Measurements from ENCODE around the gene CACNG3. TPM values are rescaled to one million over a fixed set of nuclear protein-coding genes. Genes with fewer than 3 reads are reported as not detected.
"Not testable (repeated sequence)": the region's sequence is repeated elsewhere in the genome, so short reads cannot be mapped to it uniquely, and the experiment has no call there.

The CACNG3 gene
- total RNA-seq, 1 donor from 2014 or later, result not detected

DNA sequence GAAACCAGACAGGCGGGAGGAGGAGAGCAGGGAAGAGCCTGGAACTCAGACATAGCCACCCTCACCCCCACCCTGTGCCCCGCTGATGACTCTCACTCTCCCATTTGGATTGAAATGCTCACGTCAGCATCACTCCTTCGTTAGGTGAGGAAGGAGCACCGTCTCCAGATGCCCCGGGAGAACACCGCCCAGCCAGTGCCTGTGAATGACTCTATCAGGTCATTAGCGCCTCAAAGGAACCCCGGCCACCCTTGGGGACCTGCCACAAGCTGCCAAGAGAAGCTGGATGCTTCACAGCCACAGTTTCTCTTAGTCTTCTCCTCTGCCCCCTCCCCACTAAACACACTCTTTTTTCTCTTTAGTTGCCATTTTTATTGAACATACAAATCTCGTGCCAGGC lies 66.0 kb downstream of the CACNG3 start:
- DNase-seq (ENCODE audit: low spot score), result no peak
- intact Hi-C loops (cut with DNase I), result no loop called here

DNA sequence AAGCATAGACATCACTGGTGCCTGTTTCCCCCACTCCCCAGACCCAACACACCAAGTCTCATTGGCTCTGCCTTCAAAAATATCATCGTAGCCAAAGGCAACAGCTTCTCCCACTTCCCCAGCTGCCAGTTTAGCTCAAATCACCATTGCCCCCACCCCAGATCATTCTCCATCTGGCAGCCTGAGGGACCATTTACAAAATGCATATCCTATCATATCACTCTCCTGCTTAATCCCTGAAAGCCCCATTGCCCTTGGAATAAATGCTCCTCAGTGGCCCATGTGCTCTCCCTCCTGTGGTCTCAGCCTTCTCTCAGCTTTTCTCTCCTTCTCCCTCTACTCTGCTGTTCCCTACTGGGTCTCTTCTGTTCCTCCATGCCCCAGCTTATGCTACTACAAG lies 68.3 kb downstream of the CACNG3 start:
- no peak for DNase-seq (ENCODE audit: low spot score)
- intact Hi-C loops (cut with DNase I), result no loop called here

DNA sequence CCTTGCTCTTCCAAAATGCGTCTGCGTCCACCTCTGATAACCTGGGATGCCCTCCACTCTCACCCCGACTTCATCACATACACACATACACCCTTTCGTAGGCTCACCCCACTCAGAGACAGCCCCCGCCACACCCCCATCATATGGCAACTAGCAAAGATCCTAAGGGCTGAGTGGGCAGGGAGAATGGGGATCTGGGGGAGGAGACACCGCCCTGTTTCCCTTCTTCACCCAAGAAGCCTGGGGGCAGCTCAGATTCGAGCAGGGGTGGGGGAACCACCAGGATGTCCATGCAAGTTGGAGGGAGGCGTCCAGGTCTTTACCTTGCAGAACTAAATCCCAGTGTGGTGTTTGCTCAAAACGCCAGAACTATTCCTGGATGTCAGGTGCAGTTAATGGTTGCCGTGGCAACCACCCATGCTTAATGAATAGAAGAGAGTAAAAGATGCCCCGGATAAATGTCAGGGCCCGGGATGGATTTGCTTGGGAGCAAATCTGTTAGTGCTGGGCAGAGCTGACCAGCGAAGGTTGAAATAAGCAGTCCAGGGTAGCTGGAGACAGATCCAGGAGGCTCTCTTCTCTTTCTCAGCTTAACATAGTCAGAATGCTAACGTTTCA lies 72.8 kb downstream of the CACNG3 start:
- intact Hi-C loops (cut with DNase I), result no loop called here
- no peak for DNase-seq (ENCODE audit: low spot score)

DNA sequence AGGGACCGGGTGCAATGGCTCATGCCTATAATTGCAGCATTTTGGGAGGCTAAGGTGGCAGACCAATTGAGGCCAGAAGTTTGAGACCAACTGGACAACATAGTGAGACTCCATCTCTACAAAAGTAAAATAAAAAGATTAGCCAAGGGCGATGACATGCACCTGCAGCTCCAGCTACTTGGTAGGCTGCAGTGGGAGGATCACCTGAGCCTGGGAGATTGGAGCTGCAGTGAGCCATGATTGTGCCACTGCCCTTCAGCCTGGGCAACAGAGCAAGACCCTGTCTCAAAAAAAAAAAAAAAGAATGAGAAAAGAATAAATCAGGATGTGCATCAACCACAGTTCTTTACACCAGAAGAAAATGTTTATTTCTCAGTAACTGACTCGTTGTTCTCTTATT lies 76.0 kb downstream of the CACNG3 start:
- intact Hi-C loops (cut with DNase I), result no loop called here
- DNase-seq (ENCODE audit: low spot score), result no peak

DNA sequence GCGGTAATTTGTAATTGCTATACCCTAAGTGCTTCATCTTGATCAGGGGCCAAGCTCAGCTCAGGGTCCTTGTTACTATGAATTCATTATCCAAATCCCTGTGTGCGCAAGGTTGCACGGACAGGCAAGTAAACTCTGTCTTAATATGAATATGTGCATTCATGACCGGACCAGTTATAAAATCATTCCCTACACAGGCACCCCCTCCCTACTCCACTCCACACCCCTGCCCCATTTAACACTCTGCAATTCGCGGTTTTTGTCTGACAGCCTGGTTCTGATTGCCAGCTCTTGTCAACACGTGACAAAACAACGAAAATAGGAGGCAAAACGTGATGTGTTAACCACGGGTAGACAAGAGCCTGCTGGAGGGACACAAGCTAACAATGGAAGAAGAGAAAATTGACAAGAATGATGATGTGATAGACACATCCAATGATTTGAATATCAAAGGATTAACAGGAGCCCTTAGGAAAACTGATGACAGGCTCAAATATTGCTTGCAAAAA lies 76.5 kb downstream of the CACNG3 start:
- intact Hi-C loops (cut with DNase I), result no loop called here
- DNase-seq (ENCODE audit: low spot score), result no peak

DNA sequence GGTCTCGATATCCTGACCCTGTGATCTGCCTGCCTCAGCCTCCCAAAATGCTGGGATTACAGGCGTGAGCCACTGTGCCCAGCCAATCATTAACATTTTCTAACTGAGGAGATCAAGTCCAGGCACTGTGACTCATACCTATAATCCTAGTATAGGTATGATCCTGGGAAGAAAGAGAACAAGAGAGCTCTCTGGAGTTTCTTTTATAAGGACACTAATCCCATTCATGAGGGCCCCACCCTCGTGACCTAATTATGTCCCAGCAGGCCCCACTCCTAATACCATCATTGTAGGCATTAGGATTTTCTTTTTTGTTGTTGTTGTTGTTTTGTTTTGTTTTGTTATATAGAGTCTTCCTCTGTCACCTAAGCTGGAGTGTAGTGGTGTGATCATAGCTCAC lies 80.4 kb downstream of the CACNG3 start:
- no peak for DNase-seq (ENCODE audit: low spot score)
- intact Hi-C loops (cut with DNase I), result no loop called here

DNA sequence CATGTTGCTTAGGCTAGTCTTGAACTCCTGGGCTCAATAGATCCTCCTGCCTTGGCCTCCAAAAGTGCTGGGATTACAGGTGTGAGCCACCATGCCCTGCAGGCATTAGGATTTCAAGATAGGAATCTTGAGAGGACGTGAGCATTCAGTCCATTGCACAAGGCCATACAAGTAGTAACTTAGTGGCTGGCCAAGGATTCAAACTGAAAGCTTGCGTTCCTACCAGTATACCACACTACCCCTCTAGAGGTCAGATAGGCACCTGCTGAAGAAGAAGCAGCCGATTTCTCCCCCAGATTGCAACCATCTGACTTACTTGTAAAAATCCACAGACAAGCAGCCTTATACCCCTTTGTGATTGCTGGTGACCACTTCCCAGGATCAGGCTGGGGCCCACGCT lies 80.9 kb downstream of the CACNG3 start:
- no peak for DNase-seq (ENCODE audit: low spot score)
- intact Hi-C loops (cut with DNase I), result no loop called here

DNA sequence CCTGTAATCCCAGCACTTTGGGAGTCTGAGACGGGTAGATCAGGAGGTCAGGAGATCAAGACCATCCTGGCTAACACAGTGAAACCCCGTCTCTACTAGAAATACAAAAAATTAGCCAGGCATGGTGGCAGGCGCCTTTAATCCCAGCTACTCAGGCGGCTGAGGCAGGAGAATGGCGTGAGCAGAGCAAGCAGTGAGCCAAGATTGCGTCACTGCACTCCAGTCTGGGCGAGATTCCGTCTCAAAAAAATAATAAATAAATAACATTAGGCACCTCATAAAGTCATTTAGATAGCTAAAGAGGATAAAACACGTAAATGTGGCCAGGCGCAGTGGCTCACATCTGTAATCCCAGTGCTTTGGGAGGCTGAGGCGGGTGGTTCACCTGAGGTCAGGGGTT lies 87.7 kb downstream of the CACNG3 start:
- intact Hi-C loops (cut with DNase I); DNase-seq (ENCODE audit: low spot score): not testable (repeated sequence)

DNA sequence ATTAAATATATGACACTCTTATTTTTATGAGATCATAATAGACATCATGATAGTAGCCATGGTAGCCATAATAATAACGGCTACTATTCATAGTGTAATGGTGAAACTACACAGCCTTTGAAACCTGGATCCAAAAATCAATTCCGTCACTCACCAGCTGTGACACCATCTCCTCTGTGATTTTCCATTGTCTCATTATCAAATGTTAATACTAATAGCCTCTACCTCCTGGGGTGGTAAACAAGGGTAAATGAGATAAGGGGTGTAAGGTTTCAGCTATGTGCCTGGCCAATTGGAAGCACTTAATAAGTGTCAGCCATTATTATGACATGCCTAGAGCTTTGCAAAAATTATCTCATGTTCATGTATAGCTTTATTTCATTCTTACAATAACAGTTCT lies 88.6 kb downstream of the CACNG3 start:
- intact Hi-C loops (cut with DNase I), result no loop called here
- DNase-seq (ENCODE audit: low spot score), result no peak

DNA sequence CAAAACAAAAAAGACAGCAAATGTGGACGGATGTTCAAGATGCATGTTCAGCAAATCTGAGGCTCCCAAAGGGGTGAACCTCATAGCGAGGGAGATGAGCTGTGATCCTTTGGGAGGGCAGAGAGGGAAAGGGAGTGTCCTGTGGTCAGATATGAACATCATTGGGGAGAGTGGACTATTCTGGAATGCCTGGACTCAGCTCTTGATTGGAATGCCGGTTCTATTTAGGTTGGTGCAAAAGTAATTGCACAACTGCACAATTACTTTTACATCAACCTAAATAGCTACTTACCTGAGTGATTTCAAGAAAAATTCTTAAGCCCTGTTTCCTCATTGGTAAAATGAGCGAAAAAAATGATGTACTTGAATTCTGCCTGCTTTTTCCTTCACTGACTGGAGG lies 89.6 kb downstream of the CACNG3 start:
- no peak for DNase-seq (ENCODE audit: low spot score)

DNA sequence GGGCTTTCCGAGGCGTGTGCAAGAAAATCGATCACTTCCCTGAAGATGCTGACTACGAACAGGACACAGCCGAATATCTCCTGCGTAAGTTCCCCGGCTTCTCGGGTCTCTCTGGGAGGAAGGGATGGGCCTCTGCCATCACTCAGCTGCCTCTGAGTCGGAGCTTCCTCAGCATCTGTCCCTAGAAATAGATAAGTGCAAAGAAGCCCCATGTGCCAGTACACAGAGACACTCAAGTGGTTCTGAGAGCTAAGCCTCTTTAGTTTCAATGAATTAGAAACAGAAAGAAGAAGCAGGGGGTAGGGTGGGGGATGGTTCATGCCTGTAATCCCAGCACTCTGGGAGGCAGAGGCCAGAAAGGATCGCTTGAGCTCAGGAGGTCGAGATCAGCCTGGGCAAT lies 90.6 kb downstream of the CACNG3 start:
- intact Hi-C loops (cut with DNase I), result no loop called here
- DNase-seq (ENCODE audit: low spot score), result no peak

More for the DNA sequence above, 89.6 kb downstream of the CACNG3 start:
- intact Hi-C loops (cut with DNase I), result no loop called here

DNA sequence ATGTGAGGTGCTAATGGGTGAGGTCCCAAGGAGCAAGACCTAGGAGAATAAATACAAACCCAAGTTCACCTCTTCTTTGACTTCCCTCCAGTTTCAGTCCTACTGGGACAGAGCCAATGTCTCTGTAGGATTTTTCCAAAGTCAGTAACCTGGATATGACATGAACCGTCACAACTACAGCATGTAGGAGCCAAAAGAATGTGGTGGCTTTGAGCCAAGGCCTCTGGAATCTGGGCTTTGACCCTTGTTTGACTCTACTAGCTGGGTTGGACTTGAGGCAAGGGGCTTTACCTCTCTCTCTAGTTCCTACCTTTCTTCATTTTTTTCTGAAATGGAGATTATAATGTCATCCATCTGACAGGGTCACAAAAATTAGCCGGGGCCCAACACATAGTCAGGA lies 91.4 kb downstream of the CACNG3 start:
- intact Hi-C loops (cut with DNase I), result no loop called here
- no peak for DNase-seq (ENCODE audit: low spot score)

DNA sequence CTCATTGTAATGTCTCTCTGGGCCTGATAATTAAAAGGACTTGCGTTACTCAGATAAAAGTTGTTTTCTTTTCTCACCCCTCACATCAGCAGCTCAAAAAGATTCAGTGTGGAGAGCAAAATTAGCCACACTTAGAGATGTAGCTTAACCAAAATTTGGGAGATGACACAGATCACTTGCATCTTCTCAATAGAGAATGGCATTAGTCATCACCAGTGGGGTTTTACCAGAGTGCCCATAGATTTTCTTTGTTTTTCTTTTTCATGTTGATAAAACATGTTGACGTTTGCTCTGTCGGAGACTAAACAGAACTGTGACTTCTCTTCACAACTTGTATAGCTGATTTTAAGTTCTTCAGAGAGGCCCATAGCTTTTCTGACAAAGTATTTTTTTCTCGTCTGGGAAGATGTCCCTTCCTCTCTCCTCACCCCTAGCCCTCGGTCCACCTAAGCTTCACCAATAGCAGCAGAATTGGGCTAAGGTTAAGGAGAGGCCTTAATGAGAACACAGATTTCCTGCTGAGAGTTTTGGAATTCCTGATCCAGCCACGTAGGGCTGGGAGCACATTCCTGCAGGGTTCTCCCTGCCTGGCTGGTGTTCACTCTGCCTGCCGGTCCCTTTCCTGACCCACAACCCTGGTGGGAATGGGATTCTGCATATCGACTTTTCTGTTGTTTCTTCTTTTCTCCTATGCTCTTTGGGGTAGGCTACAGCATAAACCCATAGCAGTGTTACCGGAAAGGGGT lies 92.6 kb downstream of the CACNG3 start:
- intact Hi-C loops (cut with DNase I), result no loop called here
- DNase-seq (ENCODE audit: low spot score), result no peak

DNA sequence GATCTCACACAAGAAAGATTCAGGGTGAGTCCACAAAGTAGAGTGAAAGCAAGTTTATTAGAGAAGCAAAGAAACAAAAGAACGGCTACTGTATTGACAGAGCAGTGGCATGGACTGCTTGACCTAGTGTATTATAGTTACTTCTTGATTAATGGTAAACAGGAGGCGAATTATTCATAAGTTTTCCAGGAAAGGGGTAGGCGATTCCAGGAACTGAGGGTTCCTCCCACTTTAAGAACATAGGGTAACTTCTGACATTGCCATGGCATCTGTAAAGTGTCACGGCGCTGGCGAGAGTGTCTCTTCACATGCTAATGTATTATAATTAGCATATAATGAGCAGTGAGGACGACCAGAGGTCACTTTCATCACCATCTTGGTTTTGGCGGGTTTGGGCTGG lies 93.2 kb downstream of the CACNG3 start:
- no peak for DNase-seq (ENCODE audit: low spot score)
- intact Hi-C loops (cut with DNase I), result no loop called here

DNA sequence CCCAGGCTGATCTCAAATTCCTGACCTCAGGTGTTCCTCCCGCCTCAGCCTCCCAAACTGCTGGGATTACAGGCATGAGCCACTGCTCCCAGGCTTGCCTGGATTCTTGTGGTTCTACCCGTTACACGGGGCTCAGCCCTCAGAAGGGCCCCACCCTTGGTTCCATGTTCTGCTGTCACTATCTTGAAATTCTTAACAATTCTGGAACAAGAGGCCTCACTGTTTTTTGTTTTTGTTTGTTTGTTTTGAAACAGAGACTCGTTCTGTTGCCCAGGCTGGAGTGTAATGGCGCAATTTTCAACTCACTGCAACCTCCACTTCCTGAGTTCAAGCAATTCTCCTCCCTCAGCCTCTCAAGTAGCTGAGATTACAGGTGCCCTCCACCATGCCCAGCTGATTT lies 96.6 kb downstream of the CACNG3 start:
- DNase-seq (ENCODE audit: low spot score), result no peak
- intact Hi-C loops (cut with DNase I), result no loop called here

DNA sequence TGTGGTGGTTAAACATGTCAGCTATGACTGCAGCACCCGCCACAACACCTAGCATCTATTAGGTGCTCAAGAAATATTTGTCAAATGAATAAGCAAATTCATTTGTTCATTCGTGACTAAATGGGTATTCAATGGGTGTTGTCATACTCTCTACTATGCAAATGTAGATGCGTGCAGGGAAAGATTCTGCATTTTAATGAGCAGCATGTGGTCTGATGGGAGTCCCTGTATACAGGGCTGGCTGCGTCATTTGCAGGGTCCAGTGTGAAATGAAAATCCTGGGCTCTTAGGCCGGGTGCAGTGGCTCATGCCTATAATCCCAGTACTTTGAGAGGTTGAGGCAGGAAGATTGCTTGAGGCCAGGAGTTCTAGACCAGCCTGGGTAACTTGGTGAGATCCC lies 97.5 kb downstream of the CACNG3 start:
- intact Hi-C loops (cut with DNase I), result no loop called here
- no peak for DNase-seq (ENCODE audit: low spot score)

DNA sequence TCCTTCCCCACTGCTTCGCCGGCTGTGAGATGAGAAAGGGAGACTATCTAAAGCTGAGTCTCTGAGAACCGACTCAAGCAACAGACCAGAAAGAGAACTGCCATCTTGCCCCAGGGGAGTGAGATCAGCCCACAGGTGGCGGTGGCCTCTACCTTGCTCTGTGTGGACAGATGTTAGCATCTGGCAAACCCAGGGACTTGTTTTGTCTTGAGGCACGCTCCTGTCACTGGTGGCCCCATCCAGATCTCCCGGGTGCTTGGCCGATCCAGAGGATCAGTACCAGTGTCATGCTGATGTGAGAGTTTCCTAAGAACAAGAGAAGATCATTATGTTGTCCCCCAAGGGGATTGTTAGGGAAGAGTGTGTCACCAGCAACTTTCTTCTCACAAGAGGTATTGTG lies 101.4 kb downstream of the CACNG3 start:
- no peak for DNase-seq (ENCODE audit: low spot score)
- intact Hi-C loops (cut with DNase I), result no loop called here

DNA sequence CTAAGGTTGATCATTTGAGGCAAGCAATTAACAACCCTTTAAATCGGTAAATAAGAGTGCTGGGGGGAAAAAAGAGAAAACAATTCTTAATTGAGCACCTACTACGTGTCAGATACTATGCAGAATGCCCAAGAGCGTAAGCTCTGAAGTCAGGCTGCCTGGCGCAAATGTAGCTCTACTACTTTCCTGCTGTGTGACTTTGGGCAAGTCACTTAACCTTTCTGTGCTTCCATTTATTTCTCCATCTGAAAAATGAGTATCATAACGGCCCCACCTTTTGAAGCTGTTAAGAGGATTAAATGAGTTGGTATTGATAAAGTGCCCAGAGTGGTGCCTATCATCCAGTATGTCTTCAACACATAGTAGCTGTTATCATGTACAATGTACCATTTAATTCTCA lies 102.0 kb downstream of the CACNG3 start:
- intact Hi-C loops (cut with DNase I), result no loop called here
- no peak for DNase-seq (ENCODE audit: low spot score)

DNA sequence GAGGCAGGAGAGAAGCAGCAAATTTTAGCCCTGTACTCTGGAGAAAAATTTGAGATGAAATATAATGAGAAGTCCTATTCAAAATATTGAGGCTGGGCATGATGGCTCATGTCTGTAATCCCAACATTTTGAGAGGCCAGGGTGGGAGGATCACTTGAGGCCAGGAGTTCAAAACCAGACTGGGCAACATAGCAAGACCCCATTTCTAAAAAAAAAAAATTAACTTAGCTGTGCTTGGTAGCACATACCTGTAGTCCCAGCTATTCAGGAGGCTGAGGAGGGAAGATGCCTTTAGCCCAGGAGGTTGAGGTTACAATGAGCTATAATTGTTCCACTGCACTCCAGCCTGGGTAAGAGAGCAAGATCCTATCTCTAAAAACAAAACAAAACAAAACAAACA lies 103.4 kb downstream of the CACNG3 start:
- DNase-seq (ENCODE audit: low spot score), result no peak
- intact Hi-C loops (cut with DNase I), result no loop called here

DNA sequence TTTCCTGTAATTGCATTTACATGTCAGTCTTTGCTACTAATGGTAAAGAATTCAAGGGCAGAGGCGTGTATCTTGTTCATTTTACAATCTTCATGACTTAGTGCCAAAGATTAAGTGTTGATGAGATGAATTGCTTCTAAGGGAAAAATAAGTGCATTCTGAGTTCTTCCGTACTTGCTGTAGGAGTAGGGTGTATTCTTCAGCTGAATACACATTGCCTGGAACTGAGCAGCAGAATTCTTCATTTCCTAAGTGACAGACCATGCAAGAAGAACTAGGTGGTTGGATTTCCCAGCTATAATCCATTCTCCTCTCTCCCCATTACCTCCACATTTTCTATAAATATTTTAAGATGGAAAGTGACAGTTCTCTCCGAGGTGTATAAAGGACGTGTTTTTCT lies 104.8 kb downstream of the CACNG3 start:
- DNase-seq (ENCODE audit: low spot score), result no peak
- intact Hi-C loops (cut with DNase I), result no loop called here

DNA sequence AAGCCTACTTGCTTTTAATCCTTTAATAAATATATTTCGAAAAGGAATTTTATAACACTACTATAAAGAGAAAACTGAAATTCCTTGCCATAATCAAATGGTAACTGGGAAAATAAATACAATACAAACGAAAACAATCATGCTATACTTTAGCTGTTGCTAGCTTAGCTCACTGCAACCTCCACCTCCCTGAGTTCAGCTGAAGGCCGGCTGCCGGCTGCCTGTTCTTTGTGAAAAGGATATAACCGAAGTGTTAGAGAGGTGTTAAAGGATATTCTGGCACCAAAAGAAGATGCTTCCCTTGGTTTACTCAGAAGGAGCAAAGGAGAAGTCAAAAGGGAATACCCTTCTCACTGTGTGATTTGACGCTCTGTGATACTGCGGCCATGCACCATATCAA lies 108.5 kb downstream of the CACNG3 start:
- no peak for DNase-seq (ENCODE audit: low spot score)
- intact Hi-C loops (cut with DNase I), result no loop called here

Data from cardiac septum (tissue), 1 donor.